GM06990 (cell line): Measurements from ENCODE around the gene SPG11.

Experiments used
- DNase-seq: peaks from one replicate; pipeline ENCODE4 v3.0.0-alpha.2; 2011; ENCODE audit not compliant: insufficient read length; ENCODE audit errors: extremely low read depth
- H3K27me3 ChIP-seq: replicated peaks from 2 replicates; pipeline ENCODE4 v1.6.0; 2011; ENCODE audit warnings: low read length; ENCODE audit not compliant: control insufficient read depth, insufficient read depth
- H3K36me3 ChIP-seq: 2 replicates; pipeline ENCODE4 v1.5.1; 2011; ENCODE audit warnings: low read length; ENCODE audit not compliant: control insufficient read depth, insufficient read depth
- H3K4me3 ChIP-seq: replicated peaks from 2 replicates; pipeline ENCODE4 v1.5.1; 2011; ENCODE audit warnings: low read depth, mild to moderate bottlenecking, control low read depth, low read length
- TF ChIP-seq, protein P1 (sequence below): IDR thresholded peaks from 2 replicates; pipeline ENCODE4 v1.5.1; 2011; ENCODE audit warnings: low read length, control low read depth, mild to moderate bottlenecking, inconsistent platforms; ENCODE audit not compliant: insufficient read depth, poor library complexity, severe bottlenecking

SPG11 gene

DNA sequence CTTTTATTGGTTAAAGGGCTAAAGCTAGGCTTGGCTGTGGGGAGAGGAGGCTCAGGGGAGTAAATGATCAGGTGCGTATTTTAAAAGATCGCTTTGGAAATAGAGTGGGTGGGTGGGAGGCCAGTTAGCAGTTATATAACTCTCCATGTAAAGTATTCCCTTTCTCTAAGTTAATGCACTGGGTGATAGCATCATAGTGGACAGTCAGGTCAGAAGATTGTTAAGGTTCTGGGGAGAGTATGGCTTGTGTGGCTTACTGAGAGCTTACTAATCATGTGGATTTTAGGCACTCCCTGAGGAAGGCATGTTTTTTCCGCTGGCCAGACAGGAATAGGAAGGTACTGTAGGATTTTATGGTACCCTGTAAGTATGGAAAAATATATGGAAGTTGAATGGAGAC, 132.8 kb downstream of the SPG11 start:
- Histone ChIP-seq H3K36me3 (no peaks in the 10 kb centered on the region), H3K4me3 (no peak overlapping the region), H3K27me3 (no peaks in the 10 kb centered on the region)
- TF ChIP-seq, protein P1, sequence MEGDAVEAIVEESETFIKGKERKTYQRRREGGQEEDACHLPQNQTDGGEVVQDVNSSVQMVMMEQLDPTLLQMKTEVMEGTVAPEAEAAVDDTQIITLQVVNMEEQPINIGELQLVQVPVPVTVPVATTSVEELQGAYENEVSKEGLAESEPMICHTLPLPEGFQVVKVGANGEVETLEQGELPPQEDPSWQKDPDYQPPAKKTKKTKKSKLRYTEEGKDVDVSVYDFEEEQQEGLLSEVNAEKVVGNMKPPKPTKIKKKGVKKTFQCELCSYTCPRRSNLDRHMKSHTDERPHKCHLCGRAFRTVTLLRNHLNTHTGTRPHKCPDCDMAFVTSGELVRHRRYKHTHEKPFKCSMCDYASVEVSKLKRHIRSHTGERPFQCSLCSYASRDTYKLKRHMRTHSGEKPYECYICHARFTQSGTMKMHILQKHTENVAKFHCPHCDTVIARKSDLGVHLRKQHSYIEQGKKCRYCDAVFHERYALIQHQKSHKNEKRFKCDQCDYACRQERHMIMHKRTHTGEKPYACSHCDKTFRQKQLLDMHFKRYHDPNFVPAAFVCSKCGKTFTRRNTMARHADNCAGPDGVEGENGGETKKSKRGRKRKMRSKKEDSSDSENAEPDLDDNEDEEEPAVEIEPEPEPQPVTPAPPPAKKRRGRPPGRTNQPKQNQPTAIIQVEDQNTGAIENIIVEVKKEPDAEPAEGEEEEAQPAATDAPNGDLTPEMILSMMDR, result no peak
- DNase-seq, result no peak

DNA sequence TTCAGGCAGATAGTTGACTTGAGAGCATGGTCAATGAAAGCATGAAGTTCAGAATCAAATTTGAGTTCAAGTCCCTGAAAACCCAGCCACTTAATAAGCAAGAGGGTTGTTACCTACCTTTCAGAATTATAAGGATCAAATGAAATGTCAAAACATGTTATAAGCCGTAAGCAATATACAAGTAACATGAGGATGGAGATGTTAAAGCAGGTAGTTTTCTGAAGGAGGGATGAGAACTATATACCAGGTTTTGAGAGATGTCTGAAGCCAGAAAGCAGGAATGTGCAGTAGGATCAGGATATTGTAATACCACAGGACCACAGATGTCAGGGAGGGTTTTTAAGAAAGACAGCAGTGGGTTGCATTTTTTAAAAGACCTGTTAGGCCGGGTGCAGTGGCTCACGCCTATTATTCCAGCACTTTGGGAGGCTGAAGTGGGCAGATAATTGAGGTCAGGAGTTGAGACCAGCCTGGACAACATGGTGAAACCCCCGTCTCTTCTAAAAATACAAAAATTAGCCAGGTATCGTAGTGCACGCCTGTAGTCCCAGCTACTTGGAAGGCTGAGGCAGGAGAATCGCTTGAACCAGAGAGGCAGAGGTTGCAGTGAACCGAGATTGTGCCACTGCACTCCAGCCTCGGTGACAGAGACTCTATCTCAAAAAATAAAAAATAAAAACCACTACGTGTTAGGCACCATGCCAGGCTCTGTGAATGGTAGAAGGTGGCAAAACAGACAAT, 133.4 kb downstream of the SPG11 start:
- no peak for DNase-seq
- TF ChIP-seq, protein P1, result no peak
- H3K4me3 ChIP-seq, result no peak overlapping the region
- H3K27me3 ChIP-seq, result no peaks in the 10 kb centered on the region
- 0 out of 2 replicates have a peak, but pooled peaks cover under 1% of the 10 kb centered on the region for H3K36me3 ChIP-seq

DNA sequence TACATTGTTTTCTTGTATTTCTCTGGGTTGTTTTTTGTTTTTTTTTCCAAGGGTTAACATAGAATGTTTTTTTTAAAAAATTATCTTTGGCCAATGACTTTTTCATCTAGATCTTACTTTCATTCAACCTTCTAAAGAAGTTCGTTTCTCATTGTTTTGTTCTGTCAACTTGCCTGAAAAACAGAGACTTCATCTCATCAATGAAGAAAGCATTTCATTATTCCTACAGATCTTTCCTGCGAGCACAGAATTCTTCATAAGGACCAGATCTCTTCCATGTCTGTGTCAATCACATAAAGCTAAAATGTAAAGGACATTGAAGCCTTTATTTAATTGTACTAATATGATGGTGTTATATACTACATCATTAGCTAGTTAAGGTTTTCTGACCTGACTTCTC, 136.2 kb downstream of the SPG11 start:
- Histone ChIP-seq H3K27me3 (no peaks in the 10 kb centered on the region), H3K4me3 (no peak overlapping the region), H3K36me3 (peaks cover 2% of the 10 kb centered on the region; the same call in 1 of the 2 replicates)
- TF ChIP-seq, protein P1, result no peak
- no peak for DNase-seq

DNA sequence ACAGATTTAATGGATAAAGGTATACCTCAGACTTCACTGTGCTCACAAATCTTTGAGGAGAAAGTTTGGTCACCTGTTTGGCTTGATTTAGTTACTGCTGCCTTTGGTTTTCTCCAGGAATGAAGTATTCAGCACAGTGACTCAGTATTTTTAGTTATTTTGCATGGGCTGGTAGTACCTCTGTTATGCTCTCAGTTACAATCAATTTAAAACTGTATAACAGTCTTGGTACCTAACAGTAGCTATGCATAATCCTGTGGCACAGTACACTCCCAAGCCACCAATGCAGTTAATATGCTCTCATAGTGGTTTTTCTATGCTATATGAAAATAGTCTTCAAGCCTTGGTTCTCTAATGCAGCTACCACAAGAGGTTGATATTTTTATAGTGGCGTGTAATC, 138.4 kb downstream of the SPG11 start:
- H3K36me3 ChIP-seq, result peaks cover 2% of the 10 kb centered on the region; the same call in 1 of the 2 replicates
- DNase-seq, result no peak
- TF ChIP-seq, protein P1, result no peak

DNA sequence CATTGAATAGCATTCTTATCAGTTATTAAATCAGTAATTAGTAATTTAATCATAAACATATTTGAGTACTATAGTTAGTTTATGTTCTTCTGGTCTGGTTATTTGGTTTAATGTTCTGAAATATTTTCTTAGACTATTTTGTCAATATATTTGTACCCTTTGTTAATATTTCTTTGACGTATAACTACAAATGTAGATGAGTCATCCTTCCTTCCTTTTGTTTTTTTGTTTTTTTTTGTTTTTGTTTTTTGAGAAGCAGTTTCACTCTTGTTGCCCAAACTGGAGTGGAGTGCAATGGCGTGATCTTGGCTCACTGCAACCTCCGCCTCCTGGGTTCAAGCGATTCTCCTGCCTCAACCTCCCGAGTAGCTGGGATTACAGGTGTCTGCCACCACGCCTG, 143.9 kb downstream of the SPG11 start:
- TF ChIP-seq, protein P1, result no peak

More for the DNA sequence above, 138.4 kb downstream of the SPG11 start:
- H3K4me3 ChIP-seq, result no peak overlapping the region
- no peaks in the 10 kb centered on the region for H3K27me3 ChIP-seq

DNA sequence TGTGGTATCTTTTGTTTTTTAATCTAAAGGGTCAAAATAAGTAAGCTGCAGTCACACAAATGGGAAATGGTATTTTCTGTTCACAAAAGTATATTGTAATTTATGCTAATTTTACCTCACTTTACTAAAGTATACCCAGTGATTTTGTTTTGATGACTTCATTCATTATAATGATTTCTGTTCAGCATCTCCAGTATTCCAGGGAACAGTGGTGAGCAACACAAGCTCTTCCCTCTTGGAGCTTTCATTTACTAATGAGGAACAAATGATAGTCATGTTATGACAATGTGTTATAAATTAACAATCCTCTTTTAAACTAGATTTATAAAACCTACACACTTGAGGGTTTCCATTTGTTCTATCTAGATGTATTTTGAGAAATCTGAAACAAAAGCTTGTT, 147.0 kb downstream of the SPG11 start:
- TF ChIP-seq, protein P1, result no peak
- DNase-seq, result no peak
- Histone ChIP-seq H3K4me3 (no peak overlapping the region), H3K27me3 (no peaks in the 10 kb centered on the region), H3K36me3 (no peaks in the 10 kb centered on the region; the same call in 1 of the 2 replicates)

More for the DNA sequence above, 143.9 kb downstream of the SPG11 start:
- DNase-seq, result no peak
- Histone ChIP-seq H3K36me3 (no peaks in the 10 kb centered on the region; the same call in none of the 2 replicates), H3K4me3 (no peak overlapping the region), H3K27me3 (no peaks in the 10 kb centered on the region)
